ENCODE results near the gene SORCS2. TPM values are rescaled to one million over a fixed set of nuclear protein-coding genes. Genes with fewer than 3 reads are reported as not detected.

Gene SORCS2
- total RNA-seq, 1 experiment from 2014 or later: 0.15 TPM

DNA sequence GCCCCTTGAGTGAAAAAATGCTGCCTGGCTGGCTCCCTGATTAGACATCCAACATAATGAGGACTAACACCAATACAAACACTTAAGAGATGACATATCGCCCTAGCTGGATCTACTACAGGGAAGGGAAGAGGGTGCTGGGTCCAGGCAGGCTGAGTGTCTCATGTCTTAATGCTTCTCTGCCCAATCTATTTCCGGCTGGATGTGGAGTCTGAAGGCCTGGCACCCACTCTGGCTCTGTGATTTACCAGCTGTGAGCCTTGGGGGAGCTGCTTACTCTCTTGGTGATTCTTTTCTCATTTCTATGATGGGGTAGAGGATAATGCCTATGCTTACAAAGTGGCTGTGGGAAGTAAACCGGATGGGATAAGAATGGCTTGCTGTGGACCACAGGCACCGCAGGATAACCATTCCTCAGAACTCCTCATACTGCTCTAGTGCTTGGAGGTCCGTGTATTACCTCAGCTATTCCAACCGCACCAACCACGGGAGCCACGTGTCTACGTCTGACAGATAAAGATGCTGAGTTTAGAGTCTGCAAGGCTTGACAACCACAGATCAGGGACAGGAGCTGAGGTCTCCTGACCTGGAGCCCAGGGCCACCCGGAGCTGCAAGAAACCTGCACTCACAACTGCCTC lies 585.7 kb downstream of the SORCS2 start:
- intact Hi-C loops (cut with micrococcal nuclease; ENCODE audit: unreplicated experiment) (no loop called here), in situ Hi-C loops (cut with HindIII; ENCODE audit: low pct_unique_long_range_greater_than_20kb, low sequenced_read_pairs) (no loop called here)
- H3K4me1 ChIP-seq (ENCODE audit: control insufficient read depth, insufficient read depth, low read length): peaks cover 50% of the 10 kb centered on the region
- no peaks in the 10 kb centered on the region for H3K27me3 ChIP-seq (ENCODE audit: control insufficient read depth, insufficient read depth, low read length)
- TF ChIP-seq TCF7L2 (IDR thresholded peaks at IDR 0.05; ENCODE audit: low read depth, low read length) (no peak), REST (IDR thresholded peaks at IDR 0.05; ENCODE audit: insufficient read depth in 1 of 2, low read depth in 2 of 2, low read length in 1 of 2) (no peak), CTCF (IDR thresholded peaks at IDR 0.05) (no peak), POLR2AphosphoS5 (IDR thresholded peaks at IDR 0.05; ENCODE audit: low read depth, low read length) (no peak)
- H3K36me3 ChIP-seq (ENCODE audit: control insufficient read depth, insufficient read depth, low read length): peaks cover 13% of the 10 kb centered on the region
- H3K9me3 ChIP-seq (ENCODE audit: control insufficient read depth, insufficient read depth, low read depth, low read length): no peaks in the 10 kb centered on the region
- ChIA-PET POLR2A (no interaction called here), CTCF (interaction anchor here (0.9 kb wide), 1 partner anchor 27 kb away, joined by 4 read pairs; no protein-coding TSS in a partner anchor)
- H3K4me3 ChIP-seq (ENCODE audit: low read depth in 2 of 2, low read length in 2 of 2): no peak overlapping the region
- H3K27ac ChIP-seq (ENCODE audit: low read length): peak overlapping the region; percentile 63
- no peak for DNase-seq (ENCODE audit: low read depth, low spot score)
- no peak for ATAC-seq
- BruUV-seq (replicated peaks): no TSS peak

GRCh38 chr4:7778510-7779431 lies 586.4 kb downstream of the SORCS2 start:
- ChIA-PET POLR2A (interaction anchor here (0.6 kb wide), 1 partner anchor 10 kb away, joined by 3 read pairs; no protein-coding TSS in a partner anchor), CTCF (no interaction called here)
- H3K4me1 ChIP-seq (ENCODE audit: control insufficient read depth, insufficient read depth, low read length): peaks cover 42% of the 10 kb centered on the region
- ATAC-seq (no peak), DNase-seq (ENCODE audit: low read depth, low spot score) (no peak)
- no peak for TF ChIP-seq POLR2AphosphoS5 (IDR thresholded peaks at IDR 0.05; ENCODE audit: low read depth, low read length)
- no peak for TF ChIP-seq TCF7L2 (IDR thresholded peaks at IDR 0.05; ENCODE audit: low read depth, low read length)
- TF ChIP-seq SIN3A (IDR thresholded peaks at IDR 0.05; ENCODE audit: borderline replicate concordance, insufficient read depth, low read depth, low read length): no peak
- TF ChIP-seq REST (IDR thresholded peaks at IDR 0.05; ENCODE audit: insufficient read depth in 1 of 2, low read depth in 2 of 2, low read length in 1 of 2): no peak
- no peak for TF ChIP-seq CTCF (IDR thresholded peaks at IDR 0.05)
- in situ Hi-C loops (cut with HindIII; ENCODE audit: low pct_unique_long_range_greater_than_20kb, low sequenced_read_pairs): no loop called here
- no peaks in the 10 kb centered on the region for H3K27me3 ChIP-seq (ENCODE audit: control insufficient read depth, insufficient read depth, low read length)
- peak overlapping the region; percentile 63 for H3K27ac ChIP-seq (ENCODE audit: low read length)
- no peak overlapping the region for H3K4me3 ChIP-seq (ENCODE audit: low read depth in 2 of 2, low read length in 2 of 2)
- intact Hi-C loops (cut with micrococcal nuclease; ENCODE audit: unreplicated experiment): no loop called here
- H3K9me3 ChIP-seq (ENCODE audit: control insufficient read depth, insufficient read depth, low read depth, low read length): no peaks in the 10 kb centered on the region
- BruUV-seq (replicated peaks): no TSS peak
- H3K36me3 ChIP-seq (ENCODE audit: control insufficient read depth, insufficient read depth, low read length): peaks cover 13% of the 10 kb centered on the region

Data from Panc1 (cell line).